ENCODE measurements around the gene TTBK2.

Gene TTBK2

DNA sequence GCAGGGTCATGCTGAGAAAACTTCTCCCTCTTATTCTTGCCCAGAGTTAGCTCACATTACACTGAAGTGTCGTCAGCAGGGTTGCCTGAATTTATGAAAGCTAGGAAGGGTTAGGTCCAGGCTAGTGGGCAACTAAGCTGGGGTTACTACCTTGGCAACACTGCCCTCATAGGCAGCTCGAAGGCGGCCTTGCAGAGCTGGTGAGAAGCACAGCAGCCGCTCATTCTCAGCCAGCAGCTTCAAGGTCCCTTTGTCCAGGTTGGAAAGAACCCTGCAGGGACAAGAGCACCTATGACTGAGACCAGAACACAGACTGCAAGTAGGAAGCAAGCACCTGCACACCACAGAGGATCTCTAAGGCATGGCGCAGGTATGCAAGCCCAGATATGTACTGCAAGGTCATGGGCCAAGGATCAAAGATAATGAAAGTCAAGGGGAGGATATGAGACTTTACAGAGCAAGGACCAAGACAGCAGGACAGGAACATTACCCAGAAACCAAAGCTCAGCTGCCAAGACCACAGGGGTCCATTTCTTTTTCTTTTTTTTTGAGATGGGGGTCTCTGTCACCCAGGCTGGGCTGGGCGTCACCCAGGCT is 186.4 kb downstream of the TTBK2 start:
- no peaks in the 10 kb centered on the region for H3K27me3 Mint-ChIP-seq (ENCODE audit: low read depth)
- H3K4me3 Mint-ChIP-seq: peak overlapping the region; percentile 75 to 79 (median 77)
- TF ChIP-seq, protein P1, sequence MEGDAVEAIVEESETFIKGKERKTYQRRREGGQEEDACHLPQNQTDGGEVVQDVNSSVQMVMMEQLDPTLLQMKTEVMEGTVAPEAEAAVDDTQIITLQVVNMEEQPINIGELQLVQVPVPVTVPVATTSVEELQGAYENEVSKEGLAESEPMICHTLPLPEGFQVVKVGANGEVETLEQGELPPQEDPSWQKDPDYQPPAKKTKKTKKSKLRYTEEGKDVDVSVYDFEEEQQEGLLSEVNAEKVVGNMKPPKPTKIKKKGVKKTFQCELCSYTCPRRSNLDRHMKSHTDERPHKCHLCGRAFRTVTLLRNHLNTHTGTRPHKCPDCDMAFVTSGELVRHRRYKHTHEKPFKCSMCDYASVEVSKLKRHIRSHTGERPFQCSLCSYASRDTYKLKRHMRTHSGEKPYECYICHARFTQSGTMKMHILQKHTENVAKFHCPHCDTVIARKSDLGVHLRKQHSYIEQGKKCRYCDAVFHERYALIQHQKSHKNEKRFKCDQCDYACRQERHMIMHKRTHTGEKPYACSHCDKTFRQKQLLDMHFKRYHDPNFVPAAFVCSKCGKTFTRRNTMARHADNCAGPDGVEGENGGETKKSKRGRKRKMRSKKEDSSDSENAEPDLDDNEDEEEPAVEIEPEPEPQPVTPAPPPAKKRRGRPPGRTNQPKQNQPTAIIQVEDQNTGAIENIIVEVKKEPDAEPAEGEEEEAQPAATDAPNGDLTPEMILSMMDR (IDR thresholded peaks at IDR 0.05; ENCODE audit: unreplicated experiment in 3 of 3): no peak
- peaks cover 47% of the 10 kb centered on the region for H3K36me3 Mint-ChIP-seq (ENCODE audit: low read depth)
- peaks cover 39% of the 10 kb centered on the region for H3K4me1 Mint-ChIP-seq
- peak overlapping the region in 2 of 3 experiments; percentile 18 to 84 for H3K27ac Mint-ChIP-seq
- no peaks in the 10 kb centered on the region for H3K9me3 Mint-ChIP-seq

DNA sequence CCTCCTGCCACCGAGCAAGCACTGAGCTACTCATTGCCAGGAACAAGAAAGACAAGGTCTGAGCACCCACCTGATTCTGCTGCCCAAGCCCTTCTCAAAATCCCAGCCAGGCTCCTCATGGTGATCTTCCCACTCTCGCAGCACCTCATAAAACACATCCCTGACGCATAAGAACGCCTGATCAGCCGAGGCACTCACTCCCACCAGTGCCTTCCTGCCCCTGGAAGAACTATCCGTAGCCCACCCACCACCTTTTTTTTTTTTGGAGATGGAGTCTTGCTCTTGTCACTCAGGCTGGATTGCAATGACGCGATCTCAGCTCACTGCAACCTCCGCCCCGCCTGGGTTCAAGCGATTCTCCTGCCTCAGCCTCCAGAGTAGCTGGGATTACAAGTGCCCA is 187.6 kb downstream of the TTBK2 start:
- H3K27ac Mint-ChIP-seq: peak overlapping the region in 1 of 3 experiments; percentile 54
- peaks cover 55% of the 10 kb centered on the region for H3K36me3 Mint-ChIP-seq (ENCODE audit: low read depth)
- H3K4me1 Mint-ChIP-seq: peaks cover 38% of the 10 kb centered on the region
- TF ChIP-seq, protein P1 (IDR thresholded peaks at IDR 0.05; ENCODE audit: unreplicated experiment in 3 of 3): no peak
- no peaks in the 10 kb centered on the region for H3K27me3 Mint-ChIP-seq (ENCODE audit: low read depth)
- H3K4me3 Mint-ChIP-seq: peak overlapping the region in 2 of 3 experiments; percentile 46 to 58
- H3K9me3 Mint-ChIP-seq: no peaks in the 10 kb centered on the region

DNA sequence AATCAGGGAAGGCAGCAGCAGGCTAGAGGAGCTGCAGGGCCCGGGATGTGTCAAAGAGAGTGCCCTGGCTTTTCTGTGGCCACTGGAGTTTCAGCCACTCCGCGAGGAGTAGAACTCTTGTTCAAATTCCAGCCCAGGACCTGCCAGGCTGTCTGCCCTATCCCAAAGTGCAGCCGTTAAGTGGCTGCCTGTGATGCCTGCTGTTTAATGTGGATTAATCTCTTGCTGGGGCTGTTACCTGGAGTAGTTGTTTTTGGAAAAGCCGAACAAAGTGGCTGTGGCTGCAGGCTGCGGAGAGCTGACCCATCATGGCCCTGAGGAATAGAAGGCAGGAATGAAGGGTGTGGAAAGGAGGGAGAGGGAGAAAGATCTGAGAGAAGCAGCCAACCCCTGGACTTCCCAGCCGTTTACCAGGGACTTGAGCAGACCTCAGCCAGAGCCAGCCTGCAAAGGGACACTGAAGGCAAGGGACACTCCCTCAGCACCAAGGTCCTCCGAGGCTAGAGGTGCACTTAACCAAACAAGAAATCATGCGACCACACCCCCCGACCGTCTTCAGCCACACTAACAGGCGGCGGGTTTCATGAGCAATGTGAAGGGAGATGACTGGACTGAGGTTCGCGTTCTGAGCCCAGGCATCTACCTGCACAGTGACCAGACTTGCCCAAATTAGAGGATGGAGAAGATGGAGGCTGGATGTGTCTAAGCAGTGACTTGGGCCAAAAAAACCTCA is 188.3 kb downstream of the TTBK2 start:
- peak overlapping the region; percentile 58 to 70 (median 64) for H3K4me3 Mint-ChIP-seq
- H3K4me1 Mint-ChIP-seq: peaks cover 33% of the 10 kb centered on the region
- TF ChIP-seq, protein P1 (IDR thresholded peaks at IDR 0.05; ENCODE audit: unreplicated experiment in 3 of 3): no peak
- H3K27me3 Mint-ChIP-seq (ENCODE audit: low read depth): no peaks in the 10 kb centered on the region
- H3K36me3 Mint-ChIP-seq (ENCODE audit: low read depth): peaks cover 58% of the 10 kb centered on the region
- H3K27ac Mint-ChIP-seq: peak overlapping the region in 1 of 3 experiments; percentile 51
- H3K9me3 Mint-ChIP-seq: no peaks in the 10 kb centered on the region

DNA sequence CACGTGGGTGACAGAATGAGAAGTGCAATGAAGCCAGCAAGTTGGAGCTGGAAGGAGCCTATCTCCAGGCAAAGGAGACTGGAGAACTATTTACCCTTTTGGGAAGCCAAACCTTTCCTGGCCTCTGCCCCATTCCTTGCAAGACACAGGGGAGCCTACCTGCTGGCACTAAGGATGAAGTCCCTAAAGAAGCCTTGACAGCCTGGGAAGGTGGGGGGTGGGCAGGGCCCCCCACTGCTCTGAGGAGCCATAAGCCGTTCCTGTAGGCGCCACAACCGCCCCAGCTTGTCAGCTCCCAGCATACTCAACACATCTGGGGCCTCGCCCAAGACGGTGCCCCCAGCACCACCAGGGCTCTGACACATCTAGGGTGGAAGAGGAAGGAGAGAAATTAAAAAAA is 189.1 kb downstream of the TTBK2 start:
- Mint-ChIP-seq H3K27me3 (ENCODE audit: low read depth) (no peaks in the 10 kb centered on the region), H3K9me3 (no peaks in the 10 kb centered on the region), H3K4me1 (peaks cover 32% of the 10 kb centered on the region), H3K4me3 (peak overlapping the region in 2 of 3 experiments; percentile 25 to 31), H3K36me3 (ENCODE audit: low read depth) (peaks cover 66% of the 10 kb centered on the region), H3K27ac (no peak overlapping the region)
- TF ChIP-seq, protein P1 (IDR thresholded peaks at IDR 0.05; ENCODE audit: unreplicated experiment in 3 of 3): no peak

DNA sequence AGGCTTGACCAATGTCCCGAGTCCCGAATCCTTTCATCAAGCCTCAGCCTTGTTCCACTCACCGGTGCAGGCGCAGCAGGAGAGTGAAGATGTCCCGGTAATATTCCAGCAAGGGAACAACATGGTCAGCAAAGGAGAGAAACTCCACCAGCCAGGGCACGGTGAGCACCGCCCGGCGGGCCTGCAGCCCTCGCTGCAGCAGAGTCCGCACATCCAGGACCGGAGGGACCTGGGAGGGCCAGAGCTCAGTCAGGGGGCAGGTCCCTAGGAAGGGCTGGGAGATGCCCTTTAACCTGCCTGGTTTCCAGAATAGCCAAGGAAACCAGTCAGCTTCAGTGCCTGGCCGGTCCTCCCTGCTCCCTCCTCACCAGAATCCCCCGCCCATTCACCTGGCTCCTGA is 190.0 kb downstream of the TTBK2 start:
- Mint-ChIP-seq H3K27ac (no peak overlapping the region), H3K4me3 (no peak overlapping the region), H3K4me1 (peaks cover 27% of the 10 kb centered on the region), H3K36me3 (ENCODE audit: low read depth) (peaks cover 68% of the 10 kb centered on the region), H3K27me3 (ENCODE audit: low read depth) (no peaks in the 10 kb centered on the region), H3K9me3 (no peaks in the 10 kb centered on the region)
- TF ChIP-seq, protein P1 (IDR thresholded peaks at IDR 0.05; ENCODE audit: unreplicated experiment in 3 of 3): no peak
